ENCODE results near the gene ATRNL1.

DNA sequence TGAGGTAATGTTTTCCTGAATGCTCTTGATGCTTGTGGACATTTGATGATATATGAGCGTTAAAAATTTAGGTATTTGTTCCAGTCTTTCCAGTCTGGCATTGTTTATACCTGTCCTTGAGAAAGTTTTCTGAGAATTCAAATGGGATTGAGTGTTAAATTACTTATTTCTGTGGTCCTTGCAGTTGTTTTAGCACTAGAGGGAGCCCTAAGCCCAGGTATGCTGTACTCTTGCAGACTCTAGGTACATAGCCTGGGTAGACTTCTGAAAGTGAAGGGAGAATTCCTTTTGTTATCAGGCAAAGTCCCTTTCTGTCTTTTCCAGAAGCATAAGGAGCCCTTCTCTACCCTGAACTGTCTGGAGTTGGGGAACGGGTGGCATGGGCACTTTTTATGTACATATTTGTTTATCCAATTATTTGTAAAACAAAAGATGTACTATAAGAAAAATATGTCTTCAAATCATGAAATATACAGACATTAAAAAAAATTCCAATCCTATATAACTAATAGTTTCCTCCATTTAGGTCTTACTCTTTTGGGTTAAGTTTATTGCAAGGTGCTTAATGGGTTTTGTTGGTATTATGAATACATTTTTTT is 262.1 kb downstream of the ATRNL1 start:
- TF ChIP-seq, protein P1, sequence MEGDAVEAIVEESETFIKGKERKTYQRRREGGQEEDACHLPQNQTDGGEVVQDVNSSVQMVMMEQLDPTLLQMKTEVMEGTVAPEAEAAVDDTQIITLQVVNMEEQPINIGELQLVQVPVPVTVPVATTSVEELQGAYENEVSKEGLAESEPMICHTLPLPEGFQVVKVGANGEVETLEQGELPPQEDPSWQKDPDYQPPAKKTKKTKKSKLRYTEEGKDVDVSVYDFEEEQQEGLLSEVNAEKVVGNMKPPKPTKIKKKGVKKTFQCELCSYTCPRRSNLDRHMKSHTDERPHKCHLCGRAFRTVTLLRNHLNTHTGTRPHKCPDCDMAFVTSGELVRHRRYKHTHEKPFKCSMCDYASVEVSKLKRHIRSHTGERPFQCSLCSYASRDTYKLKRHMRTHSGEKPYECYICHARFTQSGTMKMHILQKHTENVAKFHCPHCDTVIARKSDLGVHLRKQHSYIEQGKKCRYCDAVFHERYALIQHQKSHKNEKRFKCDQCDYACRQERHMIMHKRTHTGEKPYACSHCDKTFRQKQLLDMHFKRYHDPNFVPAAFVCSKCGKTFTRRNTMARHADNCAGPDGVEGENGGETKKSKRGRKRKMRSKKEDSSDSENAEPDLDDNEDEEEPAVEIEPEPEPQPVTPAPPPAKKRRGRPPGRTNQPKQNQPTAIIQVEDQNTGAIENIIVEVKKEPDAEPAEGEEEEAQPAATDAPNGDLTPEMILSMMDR (IDR thresholded peaks at IDR 0.05): peak; percentile 91
- TF ChIP-seq EZH2 (IDR thresholded peaks at IDR 0.05) (no peak), EZH2phosphoT487 (IDR thresholded peaks at IDR 0.05) (no peak)
